IMR-90 (cell line): ENCODE results near the gene ORC5. TPM values are rescaled to one million over a fixed set of nuclear protein-coding genes. Genes with fewer than 3 reads are reported as not detected.

ENCODE experiments used
- ATAC-seq: fragments of 200-7000 bp; cut with Tn5 transposase; 2 replicates; pipeline ENCODE4 v1.9.1; 2020; ENCODE audit warnings: low read depth, mild to moderate bottlenecking, moderate library complexity
- BruUV-seq: library from RNA; stranded (reverse); fragments of 400-500 nt; replicated peaks from 2 replicates; lab custom pipeline; 2021; lab: Mats Ljungman, UMichigan
- CTCF ChIA-PET: fragments of 300-600 bp; formaldehyde crosslinking; extraction: SDS; loops from one replicate; lab custom pipeline; 2021; ENCODE audit warnings: antibody characterized with exemption; lab: Yijun Ruan, JAX
- POLR2A ChIA-PET: fragments of 300-600 bp; sonication (Branson Sonifier 250); formaldehyde crosslinking; loops from one replicate; lab custom pipeline; 2022; ENCODE audit warnings: antibody characterized with exemption; ENCODE audit not compliant: unreplicated experiment; lab: Charles Lee
- DNase-seq: peaks from one replicate; pipeline ENCODE4 v3.0.0; 2013
- H2AFZ ChIP-seq: replicated peaks from 2 replicates; pipeline ENCODE3; 2013; ENCODE audit warnings: low read length, mild to moderate bottlenecking; ENCODE audit not compliant: poor library complexity
- H2AK5ac ChIP-seq: 2 replicates; pipeline ENCODE4 v1.6.1; 2013; ENCODE audit warnings: low read depth, low read length, inconsistent platforms
- H2AK9ac ChIP-seq: replicated peaks from 2 replicates; pipeline ENCODE3; 2013; ENCODE audit warnings: mild to moderate bottlenecking, low read depth, low read length, moderate library complexity; ENCODE audit not compliant: poor library complexity
- H2BK120ac ChIP-seq: 2 replicates; pipeline ENCODE4 v1.6.1; 2013; ENCODE audit warnings: low read depth, low read length, inconsistent platforms
- H2BK15ac ChIP-seq: 3 replicates; pipeline ENCODE4 v1.6.1; 2013; ENCODE audit warnings: low read depth, low read length, inconsistent platforms
- H2BK20ac ChIP-seq: 2 replicates; pipeline ENCODE4 v1.6.1; 2013; ENCODE audit warnings: low read depth, mild to moderate bottlenecking, inconsistent platforms, low read length, moderate library complexity
- H2BK5ac ChIP-seq: 2 replicates; pipeline ENCODE4 v1.6.1; 2013; ENCODE audit warnings: mild to moderate bottlenecking, low read depth, low read length, inconsistent platforms; ENCODE audit not compliant: poor library complexity, severe bottlenecking
- H3K14ac ChIP-seq: replicated peaks from 2 replicates; pipeline ENCODE4 v1.6.1; 2013; ENCODE audit warnings: low read depth, low read length, inconsistent platforms
- H3K18ac ChIP-seq: 2 replicates; pipeline ENCODE4 v1.6.1; 2013; ENCODE audit warnings: low read depth, low read length, control low read depth
- H3K23ac ChIP-seq: 2 replicates; pipeline ENCODE4 v1.6.1; 2013; ENCODE audit warnings: low read depth, low read length, inconsistent platforms
- H3K27ac ChIP-seq: 2 replicates; pipeline ENCODE4 v1.5.1; 2013; ENCODE audit warnings: mild to moderate bottlenecking, control low read depth, low read length; ENCODE audit not compliant: insufficient read depth
- H3K27me3 ChIP-seq: 2 replicates; pipeline ENCODE4 v1.6.1; 2013; ENCODE audit warnings: low read length; ENCODE audit not compliant: control insufficient read depth, insufficient read depth
- H3K36me3 ChIP-seq: 2 replicates; pipeline ENCODE4 v1.6.1; 2013; ENCODE audit warnings: low read length, mixed read lengths; ENCODE audit not compliant: control insufficient read depth, insufficient read depth
- H3K4ac ChIP-seq: 2 replicates; pipeline ENCODE4 v1.6.1; 2013; ENCODE audit warnings: low read depth, low read length, inconsistent platforms
- H3K4me1 ChIP-seq: 2 replicates; pipeline ENCODE4 v1.6.1; 2013; ENCODE audit warnings: low read length, mixed read lengths; ENCODE audit not compliant: control insufficient read depth, insufficient read depth
- H3K4me2 ChIP-seq: 2 replicates; pipeline ENCODE4 v1.6.1; 2013; ENCODE audit warnings: low read depth, mild to moderate bottlenecking, control low read depth, low read length, moderate library complexity
- H3K4me3 ChIP-seq: 2 replicates; pipeline ENCODE4 v1.5.1; 2013; ENCODE audit warnings: low read depth, mild to moderate bottlenecking, control low read depth, low read length, moderate library complexity; ENCODE audit not compliant: insufficient read depth
- H3K56ac ChIP-seq: 2 replicates; pipeline ENCODE4 v1.6.1; 2013; ENCODE audit warnings: low read length, inconsistent platforms; ENCODE audit not compliant: insufficient read depth; ENCODE audit errors: extremely low read depth
- H3K79me1 ChIP-seq, 2 experiments: 2 replicates each; pipeline ENCODE4 v1.6.1; 2013; ENCODE audit warnings: low read length in 2 of 2, inconsistent platforms in 1 of 2, low read depth in 1 of 2
- H3K9ac ChIP-seq: 2 replicates; pipeline ENCODE4 v1.6.1; 2013; ENCODE audit warnings: low read depth, low read length, control low read depth
- H3K9me1 ChIP-seq: 2 replicates; pipeline ENCODE4 v1.6.1; 2013; ENCODE audit warnings: low read length, inconsistent platforms; ENCODE audit not compliant: insufficient read depth
- H3K9me3 ChIP-seq: 2 replicates; pipeline ENCODE4 v1.6.1; 2013; ENCODE audit warnings: low read length; ENCODE audit not compliant: control insufficient read depth, insufficient read depth
- H4K20me1 ChIP-seq: 2 replicates; pipeline ENCODE4 v1.6.1; 2013; ENCODE audit warnings: low read length, inconsistent platforms; ENCODE audit not compliant: insufficient read depth
- H4K5ac ChIP-seq: 2 replicates; pipeline ENCODE4 v1.6.1; 2013; ENCODE audit warnings: mild to moderate bottlenecking, low read depth, low read length, control low read depth
- H4K8ac ChIP-seq, 2 experiments: 2 replicates each; pipeline ENCODE4 v1.6.1; 2013; ENCODE audit warnings: low read depth in 2 of 2, low read length in 2 of 2, control low read depth in 1 of 2, inconsistent platforms in 1 of 2
- H4K91ac ChIP-seq: 2 replicates; pipeline ENCODE4 v1.6.1; 2013; ENCODE audit warnings: low read depth, low read length, inconsistent platforms; ENCODE audit not compliant: insufficient read depth
- RFX5 ChIP-seq: IDR thresholded peaks from 2 replicates; pipeline ENCODE4 v1.8.0; 2012; ENCODE audit warnings: low read depth, mild to moderate bottlenecking, low read length, moderate library complexity
- WGBS, 2 experiments: methylation state at CpG; one replicate each; pipeline versions ENCODE4 v1.1.5 to v1.1.7; 2013; ENCODE audit warnings: missing lambda C conversion rate in 2 of 2; ENCODE audit not compliant: insufficient read length in 1 of 2; ENCODE audit errors: extremely low coverage in 2 of 2; 5-methylcytosine and 5-hydroxymethylcytosine counted together
- dilution Hi-C: fragments of 300-500 bp; cut with HindIII; formaldehyde crosslinking; loops from one replicate; pipeline ENCODE4 v1.14.3; 2018; ENCODE audit warnings: low sequenced_read_pairs; ENCODE audit not compliant: unreplicated experiment
- in situ Hi-C: fragments of 300-500 bp; cut with MboI; formaldehyde crosslinking; loops from 3 replicates; pipeline ENCODE4 v1.14.3; 2019; ENCODE audit warnings: low sequenced_read_pairs, inconsistent platforms, mixed read lengths
- intact Hi-C: fragments of 100-400 bp; cut with micrococcal nuclease; formaldehyde crosslinking; loops from 2 replicates; pipeline ENCODE4 v1.10.0; 2022
- polyA plus RNA-seq, 3 experiments: library from polyadenylated mRNA; depleted of rRNA; stranded (reverse); fragments of >200 nt; gene quantifications; 2 replicates each; pipeline ENCODE4 v1.2.3, GENCODE V29; 2012; ENCODE audit warnings: low replicate concordance in 1 of 3
- total RNA-seq: library from RNA; depleted of rRNA; stranded (reverse); fragments of >200 nt; gene quantifications from 2 replicates; pipeline ENCODE4 v1.2.3, GENCODE V29; 2012
- TF ChIP-seq, protein P1 (sequence below): fragments of 150-350 bp; IDR thresholded peaks from 2 replicates; pipeline ENCODE4 v1.6.1; 2016; ENCODE audit warnings: low read depth, mild to moderate bottlenecking, low read length, moderate library complexity, borderline replicate concordance

The ORC5 gene
- total and polyA plus RNA-seq, 2 of the 4 experiments (the other 2 are of a cell fraction): 7.9 to 18.8 TPM

DNA sequence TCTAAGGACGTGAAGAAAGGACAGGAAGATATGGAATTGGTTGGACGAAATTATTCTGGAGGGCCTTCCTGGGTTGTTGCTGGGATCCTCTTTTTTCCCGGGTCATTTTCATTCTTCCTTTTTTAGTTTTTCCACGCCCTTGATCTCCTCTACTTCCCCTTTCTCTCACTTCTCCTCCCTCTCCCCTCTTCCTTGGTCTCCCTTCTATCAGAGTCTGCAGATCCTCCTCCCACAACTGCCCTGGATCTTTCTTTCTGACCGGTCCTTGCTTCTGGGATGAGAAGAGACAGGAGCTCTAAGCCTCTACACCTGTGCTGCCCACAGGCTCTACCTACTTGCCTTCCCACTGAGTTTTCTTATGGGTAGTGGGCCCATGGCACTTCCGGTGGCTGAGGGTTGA is 114.7 kb downstream of the ORC5 start:
- intact Hi-C loops: loop anchor here (5.0 kb wide), 1 partner anchor 96 kb away; no protein-coding TSS in a partner anchor
- Histone ChIP-seq H2BK5ac (no peak overlapping the region), H3K9ac (no peak overlapping the region), H2BK20ac (no peak overlapping the region), H4K20me1 (no peaks in the 10 kb centered on the region), H3K27me3 (peaks cover 3% of the 10 kb centered on the region; the same call in 1 of the 2 replicates), H3K36me3 (no peaks in the 10 kb centered on the region), H3K18ac (no peak overlapping the region), H3K4me3 (no peak overlapping the region), H3K4ac (no peak overlapping the region), H2AK9ac (no peak overlapping the region), H3K4me1 (no peaks in the 10 kb centered on the region), H4K5ac (no peak overlapping the region), H4K8ac (no peak overlapping the region), H3K56ac (no peak overlapping the region), H3K9me3 (no peaks in the 10 kb centered on the region), H2BK15ac (no peak overlapping the region), H3K27ac (no peak overlapping the region), H3K9me1 (no peaks in the 10 kb centered on the region), H4K91ac (no peak overlapping the region), H3K4me2 (no peak overlapping the region), H3K14ac (no peak overlapping the region), H2BK120ac (no peak overlapping the region), H2AK5ac (no peak overlapping the region), H2AFZ (no peak overlapping the region), H3K23ac (no peak overlapping the region), H3K79me1 (no peaks in the 10 kb centered on the region)
- ChIA-PET CTCF (no interaction called here), POLR2A (no interaction called here)
- in situ Hi-C loops: no loop called here
- ATAC-seq (no peak), DNase-seq (no peak)
- no CpG with 5 or more reads among the region's 6 CpGs for WGBS, 2 experiments
- BruUV-seq: no TSS peak
- dilution Hi-C loops: no loop called here
- TF ChIP-seq, protein P1, sequence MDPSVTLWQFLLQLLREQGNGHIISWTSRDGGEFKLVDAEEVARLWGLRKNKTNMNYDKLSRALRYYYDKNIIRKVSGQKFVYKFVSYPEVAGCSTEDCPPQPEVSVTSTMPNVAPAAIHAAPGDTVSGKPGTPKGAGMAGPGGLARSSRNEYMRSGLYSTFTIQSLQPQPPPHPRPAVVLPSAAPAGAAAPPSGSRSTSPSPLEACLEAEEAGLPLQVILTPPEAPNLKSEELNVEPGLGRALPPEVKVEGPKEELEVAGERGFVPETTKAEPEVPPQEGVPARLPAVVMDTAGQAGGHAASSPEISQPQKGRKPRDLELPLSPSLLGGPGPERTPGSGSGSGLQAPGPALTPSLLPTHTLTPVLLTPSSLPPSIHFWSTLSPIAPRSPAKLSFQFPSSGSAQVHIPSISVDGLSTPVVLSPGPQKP: no peak
- no peak for TF ChIP-seq RFX5
